Measurements from ENCODE around the gene EFCAB14.

- TF ChIP-seq ZBTB7A (IDR thresholded peaks at IDR 0.05; ENCODE audit: low read depth) = no peak
- TF ChIP-seq RAD21 (IDR thresholded peaks at IDR 0.05; ENCODE audit: low read depth) = no peak
- TF ChIP-seq FOXM1 (IDR thresholded peaks at IDR 0.05; ENCODE audit: borderline replicate concordance, low read depth) = no peak
- TF ChIP-seq TAF1 (IDR thresholded peaks at IDR 0.05; ENCODE audit: low read depth) = no peak
- TF ChIP-seq EGR1 (IDR thresholded peaks at IDR 0.05) = no peak
- no peak for TF ChIP-seq MAX (IDR thresholded peaks at IDR 0.05)
- no peak for TF ChIP-seq YY1 (IDR thresholded peaks at IDR 0.05; ENCODE audit: low read depth)
- TF ChIP-seq REST (IDR thresholded peaks at IDR 0.05; ENCODE audit: low read depth) = no peak
- TF ChIP-seq USF1 (IDR thresholded peaks at IDR 0.05) = no peak
- TF ChIP-seq EP300 (IDR thresholded peaks at IDR 0.05; ENCODE audit: borderline replicate concordance) = no peak
Measured at GRCh38 chr1:46649764-46650163, 69.2 kb downstream of the EFCAB14 start.

Measured in Ishikawa (cell line).